NK-92 (cell line): Measurements from ENCODE around the gene NARF.

Experiments
- DNase-seq: peaks from one replicate; lab custom pipeline; 2025; ENCODE audit not compliant: unreplicated experiment; lab: John Stamatoyannopoulos, UW

NARF gene

GRCh38 chr17:82470065-82470464 is 11.5 kb downstream of the NARF start:
- DNase-seq, result no peak

DNA sequence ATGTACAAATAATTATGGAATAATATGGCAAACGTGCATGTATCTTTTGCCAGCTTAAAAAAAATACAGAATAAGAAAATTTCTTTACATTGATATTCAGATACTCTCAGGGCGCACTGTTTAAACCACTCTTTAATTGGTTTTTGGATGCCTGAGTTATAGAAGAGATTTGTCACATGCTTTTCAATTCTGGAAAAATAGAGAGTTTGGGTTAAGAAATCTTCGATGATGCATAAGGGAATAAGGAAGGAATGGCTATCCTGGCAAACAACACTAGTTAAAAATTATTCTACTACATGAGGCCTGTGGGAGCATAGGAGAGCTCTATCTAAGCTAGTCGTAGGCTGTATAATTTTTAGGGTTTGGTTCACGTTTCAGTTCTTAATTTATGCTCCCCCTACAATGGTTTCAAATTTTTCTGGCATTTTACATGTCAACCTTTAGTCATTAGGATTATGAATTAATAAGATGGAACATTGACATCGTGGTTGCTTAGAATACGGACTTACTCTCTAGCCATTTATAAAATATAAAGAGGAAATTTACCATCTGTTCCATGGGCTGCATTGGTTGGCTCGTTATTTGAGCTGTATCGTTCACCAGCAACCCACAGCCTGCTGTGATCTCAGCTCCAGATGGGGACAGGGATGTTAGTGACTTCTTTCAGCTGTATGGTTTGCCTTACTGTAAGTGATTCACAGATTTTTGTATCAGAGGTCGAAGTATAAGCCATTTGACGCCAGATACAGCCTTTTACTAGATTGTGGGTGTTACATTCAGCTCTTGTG is 15.9 kb downstream of the NARF start:
- no peak for DNase-seq

DNA sequence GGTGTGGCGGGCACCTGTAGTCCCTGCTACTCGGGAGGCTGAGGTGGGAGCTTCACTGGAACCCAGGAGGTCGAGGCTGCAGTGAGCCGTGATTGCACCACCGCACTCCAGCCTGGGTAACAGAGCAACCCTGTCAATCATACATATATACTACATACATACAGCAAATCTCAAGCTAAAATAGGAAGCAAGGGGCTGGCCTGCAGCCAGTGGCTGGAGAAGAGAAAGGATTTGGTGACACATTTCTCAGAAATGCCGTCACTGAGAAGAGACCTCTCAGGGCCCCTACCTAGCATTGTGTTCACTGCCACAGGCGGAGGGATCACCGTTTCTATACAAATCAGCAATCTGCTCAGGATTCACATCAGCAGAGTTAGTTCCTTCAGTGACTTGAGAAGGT is 16.9 kb downstream of the NARF start:
- no peak for DNase-seq

DNA sequence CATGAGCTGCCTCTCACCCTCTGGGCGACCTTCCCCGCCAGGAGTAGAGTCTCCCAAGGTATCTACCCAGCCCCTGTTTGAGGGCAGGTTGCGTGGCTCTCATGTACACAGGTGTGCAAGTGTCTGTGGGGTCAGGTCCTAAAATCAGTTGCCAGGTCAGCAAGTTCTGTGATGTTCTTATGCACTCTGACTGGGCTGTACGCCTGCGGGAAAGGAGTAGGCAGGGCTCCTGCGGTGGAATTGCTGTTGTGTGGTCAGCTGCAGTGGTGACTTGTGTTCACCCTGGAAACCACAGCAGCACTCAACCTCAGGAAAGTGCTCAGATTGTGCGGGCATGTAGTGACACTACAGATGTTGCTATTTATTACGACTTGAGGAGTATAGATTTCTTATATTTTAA is 19.4 kb downstream of the NARF start:
- DNase-seq, result no peak

DNA sequence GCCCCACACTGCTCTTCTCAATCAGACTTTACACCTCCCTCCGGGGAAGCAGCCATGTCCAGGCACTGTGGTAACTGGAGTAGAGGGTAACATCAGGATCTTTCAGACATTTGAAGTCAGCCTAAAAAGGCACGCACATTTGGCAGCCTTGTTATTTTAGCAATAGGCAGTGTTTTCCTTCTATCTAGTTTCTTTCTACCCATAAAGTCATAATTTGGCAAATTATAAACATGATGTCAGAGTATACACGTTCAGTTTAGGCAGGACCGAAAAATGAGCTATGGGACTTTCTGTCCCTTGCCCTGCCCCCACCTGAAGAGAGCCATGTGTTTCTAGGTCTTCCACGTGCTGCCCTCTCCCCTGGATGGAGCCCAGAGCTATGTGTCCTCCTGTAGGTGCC is 21.1 kb downstream of the NARF start:
- DNase-seq, result no peak

GRCh38 chr17:82480318-82480717 is 21.8 kb downstream of the NARF start:
- no peak for DNase-seq

- DNase-seq, result no peak
Observed at GRCh38 chr17:82483204-82483660, 24.7 kb downstream of the NARF start.

DNA sequence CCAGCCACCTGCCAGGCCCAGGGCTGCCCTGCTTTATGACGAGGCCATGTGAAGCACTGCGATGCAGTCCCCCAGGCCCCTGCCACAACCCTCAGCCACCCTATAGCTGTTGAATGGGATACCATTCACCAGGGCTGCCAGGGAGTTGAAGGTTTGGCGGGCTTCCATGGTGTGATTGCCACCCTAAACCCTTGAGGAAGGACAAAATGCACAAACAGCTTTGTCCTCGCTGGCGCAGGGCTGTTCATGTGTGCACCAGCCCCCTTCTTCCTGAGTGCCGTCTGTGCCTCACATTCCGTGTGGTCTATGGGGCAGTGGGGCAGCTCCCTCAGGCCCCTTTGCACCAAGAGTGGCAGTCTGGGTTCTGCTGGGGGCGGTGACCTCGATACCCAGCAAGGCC is 25.3 kb downstream of the NARF start:
- DNase-seq, result no peak

GRCh38 chr17:82486231-82487094 is 27.9 kb downstream of the NARF start:
- no peak for DNase-seq

GRCh38 chr17:82487910-82488309 is 29.4 kb downstream of the NARF start:
- DNase-seq, result no peak

- no peak for DNase-seq
Observed at GRCh38 chr17:82489117-82489516, 30.6 kb downstream of the NARF start.

- DNase-seq, result no peak
Observed at GRCh38 chr17:82489851-82490511, 31.4 kb downstream of the NARF start.

- DNase-seq, result no peak
Observed at GRCh38 chr17:82490512-82491195, 32.1 kb downstream of the NARF start.

DNA sequence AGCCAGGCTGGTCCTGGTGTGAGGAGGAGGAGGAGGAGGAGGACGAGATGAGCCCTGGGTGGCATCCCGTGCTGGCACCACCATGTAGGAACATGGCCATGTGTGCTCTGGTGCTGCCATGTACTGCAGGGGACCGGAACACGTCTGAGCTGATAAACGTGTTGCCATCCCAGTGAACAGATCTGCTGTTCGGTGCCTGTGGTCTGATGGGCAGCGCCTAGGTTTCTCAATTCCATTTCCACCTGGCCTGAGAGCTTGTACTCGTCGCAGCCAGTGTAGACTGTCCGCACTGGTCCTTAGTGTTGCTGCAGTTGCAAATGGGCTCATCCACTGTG is 32.6 kb downstream of the NARF start:
- no peak for DNase-seq

GRCh38 chr17:82491533-82491932 is 33.0 kb downstream of the NARF start:
- DNase-seq, result no peak

DNA sequence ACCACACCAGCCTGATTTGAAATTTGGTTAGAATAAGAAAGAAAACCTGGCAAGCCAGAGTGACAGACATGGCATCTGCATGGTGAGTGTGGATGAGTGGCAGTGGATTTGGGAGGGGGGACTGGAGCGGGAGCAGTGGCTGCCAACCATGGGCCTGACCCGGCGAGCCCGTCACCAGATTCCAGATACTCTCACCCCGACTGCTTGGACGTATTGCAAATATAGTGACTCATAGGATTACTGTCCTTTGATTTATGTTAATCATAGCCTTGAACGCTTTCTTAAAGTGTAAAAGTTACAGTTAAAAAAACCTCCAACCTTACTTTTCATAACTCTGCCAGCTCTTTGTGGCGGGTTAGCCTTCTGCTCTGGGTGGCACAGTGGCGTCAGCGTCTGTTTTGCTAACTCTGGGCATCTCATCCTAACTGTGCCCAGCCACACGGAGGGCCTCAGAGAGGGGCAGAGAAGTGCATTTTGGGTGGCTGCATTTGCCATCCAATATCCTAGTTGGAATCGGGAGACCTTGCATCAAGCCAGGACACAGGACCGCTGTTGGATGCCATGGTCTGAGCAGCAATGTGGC is 34.2 kb downstream of the NARF start:
- DNase-seq, result no peak

GRCh38 chr17:82493226-82493781 is 34.8 kb downstream of the NARF start:
- DNase-seq, result no peak

- DNase-seq, result peak; percentile 11
Observed at GRCh38 chr17:82494236-82495055, 35.9 kb downstream of the NARF start.

DNA sequence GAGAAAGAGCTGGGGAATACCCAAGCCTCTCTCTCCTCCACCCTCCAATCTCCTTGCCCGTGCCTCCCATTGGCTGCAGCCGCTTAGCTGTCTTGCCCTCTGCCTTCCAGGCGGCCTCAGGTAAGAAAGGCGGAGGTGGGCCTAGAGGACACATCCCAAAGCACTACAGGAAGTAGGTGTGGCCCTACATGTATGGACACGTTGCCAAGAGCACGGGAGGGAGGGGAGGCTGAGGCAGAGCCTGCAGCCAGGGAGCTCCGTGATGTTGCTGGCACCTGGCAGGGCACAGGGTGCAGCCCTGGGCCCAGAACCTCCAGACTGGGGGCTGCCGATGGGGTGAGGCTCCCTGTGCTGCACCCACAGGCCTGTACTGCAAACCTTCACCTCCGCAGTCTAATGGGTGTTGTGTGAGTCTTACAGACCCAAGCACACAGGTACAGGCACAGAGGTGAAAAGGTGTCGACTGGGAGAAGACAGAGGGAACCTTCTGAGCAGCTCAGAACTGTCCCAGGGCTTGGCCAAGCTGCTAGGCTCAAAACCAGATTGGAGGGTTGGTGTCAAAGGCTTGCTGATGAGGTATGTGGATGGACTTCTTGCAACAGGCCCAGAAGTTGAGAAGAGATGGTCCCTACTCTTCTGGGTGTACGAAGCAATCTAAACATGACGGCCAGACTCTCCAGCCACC is 37.4 kb downstream of the NARF start:
- DNase-seq, result no peak
